Stomach (tissue), 4 donors: ENCODE data around the gene DIABLO.

Experiments used
- EP300 ChIP-seq: sonication (generic); formaldehyde crosslinking; IDR thresholded peaks from one replicate; pipeline ENCODE4 v1.6.1; 2017; ENCODE audit warnings: antibody characterized with exemption
- POLR2A ChIP-seq, 4 donors: fragments of 450-650 bp; IDR thresholded peaks; one replicate each; pipeline ENCODE4 v1.6.1; 2016; ENCODE audit warnings: antibody characterized with exemption in 4 of 4, control low read depth in 2 of 4, mild to moderate bottlenecking in 1 of 4, moderate library complexity in 1 of 4
- TF ChIP-seq, protein P1 (sequence below), 7 experiments: fragments of 450-650 bp in 4 of 7; fragments of 200-600 bp in 3 of 7; sonication (generic) in 3 of 7; IDR thresholded peaks; one replicate each; pipeline ENCODE4 v1.5.1; 2016 to 2019; ENCODE audit warnings: antibody characterized with exemption in 7 of 7, control low read depth in 2 of 7, mild to moderate bottlenecking in 1 of 7

DNA sequence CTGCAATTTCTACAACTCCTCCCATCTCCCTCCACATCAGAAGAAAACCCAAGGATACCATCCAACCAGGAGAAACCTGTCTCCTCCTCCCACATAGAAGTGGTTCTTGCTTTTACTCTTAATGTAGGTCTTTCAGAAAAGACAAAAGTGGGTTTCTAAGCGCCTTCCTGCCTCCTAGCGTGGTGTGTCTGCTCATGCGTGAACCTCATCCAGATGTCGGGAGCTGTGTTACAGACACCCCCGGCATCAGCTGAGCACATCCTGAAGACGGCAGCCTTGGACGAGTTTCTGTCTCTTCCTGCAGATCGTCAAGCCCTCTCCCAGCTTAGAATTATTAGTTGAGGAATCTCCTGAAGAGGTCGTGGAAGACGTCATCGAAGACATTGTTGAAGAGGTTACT, 33.4 kb downstream of the DIABLO start:
- no peak for TF ChIP-seq POLR2A (IDR thresholded peaks at IDR 0.05)
- TF ChIP-seq, protein P1, sequence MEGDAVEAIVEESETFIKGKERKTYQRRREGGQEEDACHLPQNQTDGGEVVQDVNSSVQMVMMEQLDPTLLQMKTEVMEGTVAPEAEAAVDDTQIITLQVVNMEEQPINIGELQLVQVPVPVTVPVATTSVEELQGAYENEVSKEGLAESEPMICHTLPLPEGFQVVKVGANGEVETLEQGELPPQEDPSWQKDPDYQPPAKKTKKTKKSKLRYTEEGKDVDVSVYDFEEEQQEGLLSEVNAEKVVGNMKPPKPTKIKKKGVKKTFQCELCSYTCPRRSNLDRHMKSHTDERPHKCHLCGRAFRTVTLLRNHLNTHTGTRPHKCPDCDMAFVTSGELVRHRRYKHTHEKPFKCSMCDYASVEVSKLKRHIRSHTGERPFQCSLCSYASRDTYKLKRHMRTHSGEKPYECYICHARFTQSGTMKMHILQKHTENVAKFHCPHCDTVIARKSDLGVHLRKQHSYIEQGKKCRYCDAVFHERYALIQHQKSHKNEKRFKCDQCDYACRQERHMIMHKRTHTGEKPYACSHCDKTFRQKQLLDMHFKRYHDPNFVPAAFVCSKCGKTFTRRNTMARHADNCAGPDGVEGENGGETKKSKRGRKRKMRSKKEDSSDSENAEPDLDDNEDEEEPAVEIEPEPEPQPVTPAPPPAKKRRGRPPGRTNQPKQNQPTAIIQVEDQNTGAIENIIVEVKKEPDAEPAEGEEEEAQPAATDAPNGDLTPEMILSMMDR (IDR thresholded peaks at IDR 0.05), result no peak
- no peak for TF ChIP-seq EP300
